Measurements from ENCODE around the gene ZNF224. TPM values are rescaled to one million over a fixed set of nuclear protein-coding genes. Genes with fewer than 3 reads are reported as not detected.

Gene ZNF224
- total RNA-seq, result 18.9 and 29.3 TPM in 2 replicates

DNA sequence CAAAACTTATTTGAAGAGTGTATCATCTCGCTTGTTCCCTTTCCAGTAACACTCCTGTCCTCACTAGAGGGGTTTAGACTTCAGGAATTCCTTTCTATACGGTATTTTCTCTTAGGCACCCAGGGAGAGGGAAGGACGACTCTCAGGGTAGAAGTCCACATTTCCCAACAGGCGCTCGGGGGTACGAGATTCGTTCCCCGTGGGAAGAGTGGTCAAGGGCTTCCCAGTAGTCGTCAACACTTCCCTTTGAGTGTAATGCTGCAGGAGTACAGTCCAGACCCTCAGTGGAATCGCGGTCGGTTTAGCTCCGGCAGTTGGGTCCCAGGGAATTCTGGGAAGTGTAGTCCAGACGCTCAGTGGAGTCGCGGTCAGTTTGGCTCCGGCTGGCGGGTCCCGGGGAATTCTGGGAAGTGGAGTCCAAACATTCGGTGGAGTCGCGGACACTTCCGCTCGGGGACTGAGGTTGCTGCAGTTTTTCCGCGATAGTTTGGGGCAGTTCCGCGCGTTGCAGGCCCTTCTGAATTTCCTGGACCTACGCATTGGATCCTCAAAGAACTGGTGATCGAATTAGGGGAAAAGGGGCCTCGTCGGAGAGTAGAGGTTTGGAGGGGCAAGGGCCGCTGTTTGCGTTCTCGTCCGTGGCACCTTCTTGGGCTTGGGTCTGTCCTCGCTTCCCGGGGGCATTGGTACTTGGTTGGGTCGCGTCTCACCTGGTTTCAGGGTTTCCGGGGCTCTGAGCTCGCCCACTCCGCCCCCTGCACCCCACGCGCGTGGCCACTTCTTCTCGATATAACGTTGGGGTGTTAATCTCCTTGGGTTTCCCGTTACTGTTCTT is at the start of gene ZNF224:
Gene ZNF224 (plus strand): TSS at position 431 of the 835 bp plus-strand sequence. CDS start 3,513 bp downstream, outside the sequence.

GRCh38 chr19:44051650-44052402 is 42.3 kb upstream of the ZNF224 start, which contains the start of gene ZNF223:
TSS of gene ZNF223 (plus strand) at chr19:44052036. CDS start at chr19:44055177, 3,141 bp downstream.

GRCh38 chr19:44071824-44072542 is 22.2 kb upstream of the ZNF224 start, which contains the start of gene ZNF284:
TSS of gene ZNF284 (plus strand) at chr19:44072159. CDS start at chr19:44076390, 4,231 bp downstream.

GRCh38 chr19:44113138-44113783 is 19.1 kb downstream of the ZNF224 start, which contains the start of gene ZNF225:
TSS of gene ZNF225 (plus strand) at chr19:44113399. CDS start at chr19:44115828, 2,429 bp downstream.

GRCh38 chr19:44141191-44142058 is 47.3 kb downstream of the ZNF224 start, which contains the start of gene ZNF234:
TSS of gene ZNF234 (plus strand) at chr19:44141554. CDS start at chr19:44144633, 3,079 bp downstream.

Small RNA genes lying within 50 kb of the gene (small RNA-seq; reads per million reads assigned to genes)
- gene RNU6-902P, result not detected

Other genes with a start within 250 kb of the ZNF224 start
- gene ZNF404, start 210.4 kb upstream of the ZNF224 start, total RNA-seq, result 0.10 and 0.98 TPM in 2 replicates
- 11.8 and 18.3 TPM in 2 replicates for gene ZNF45, start 159.1 kb upstream of the ZNF224 start, total RNA-seq
- 5.9 and 6.0 TPM in 2 replicates for gene ZNF221, start 143.1 kb upstream of the ZNF224 start, total RNA-seq
- gene ZNF155, start 110.2 kb upstream of the ZNF224 start, total RNA-seq, result 6.9 and 8.1 TPM in 2 replicates
- 3.0 and 5.2 TPM in 2 replicates for gene ZNF230, start 91.4 kb upstream of the ZNF224 start, total RNA-seq
- gene ZNF222, start 69.0 kb upstream of the ZNF224 start, total RNA-seq, result 4.3 and 5.9 TPM in 2 replicates
- gene ZNF223, start 42.3 kb upstream of the ZNF224 start, total RNA-seq, result 5.2 and 5.8 TPM in 2 replicates
- gene ZNF284, start 22.2 kb upstream of the ZNF224 start, total RNA-seq, result 3.3 and 3.4 TPM in 2 replicates
- 4.2 and 5.9 TPM in 2 replicates for gene ZNF225, start 19.0 kb downstream of the ZNF224 start, total RNA-seq
- gene ZNF234, start 47.2 kb downstream of the ZNF224 start, total RNA-seq, result 9.7 and 10.5 TPM in 2 replicates
- 10.8 and 15.0 TPM in 2 replicates for gene ZNF226, start 70.7 kb downstream of the ZNF224 start, total RNA-seq
- 15.4 and 18.6 TPM in 2 replicates for gene ZNF227, start 118.2 kb downstream of the ZNF224 start, total RNA-seq
- gene ZNF233, start 165.5 kb downstream of the ZNF224 start, total RNA-seq, result 0.65 and 0.76 TPM in 2 replicates
- 4.6 and 6.3 TPM in 2 replicates for gene ZNF235, start 210.7 kb downstream of the ZNF224 start, total RNA-seq